Gastrocnemius medialis (tissue), 4 donors: Measurements from ENCODE around the gene SPDYC. TPM values are rescaled to one million over a fixed set of nuclear protein-coding genes. Genes with fewer than 3 reads are reported as not detected.

Experiments
- ATAC-seq, 2 donors: fragments of 150-250 bp; one replicate each; pipeline ENCODE4 v1.9.1; 2016
- DNase-seq, 2 donors: peaks; one replicate each; pipeline ENCODE4 v3.0.0-alpha.2; 2019
- H3K27ac ChIP-seq, 4 donors: fragments of 200-600 bp; sonication (generic); 1 replicate in 1 of 4; 2 replicates in 3 of 4; pipeline ENCODE4 v1.5.1; 2016 to 2018; ENCODE audit warnings: mild to moderate bottlenecking in 2 of 4, moderate library complexity in 1 of 4
- H3K27me3 ChIP-seq, 3 donors: fragments of 200-600 bp; sonication (generic) in 2 of 3; 1 replicate in 1 of 3; 2 replicates in 2 of 3; pipeline versions ENCODE4 v1.5.1 to v1.6.0; 2016 to 2019; ENCODE audit warnings: mild to moderate bottlenecking in 1 of 3, moderate library complexity in 1 of 3
- H3K36me3 ChIP-seq, 2 donors: fragments of 200-600 bp; sonication (generic) in 1 of 2; one replicate each; pipeline ENCODE4 v1.5.1; 2017 to 2018
- H3K4me1 ChIP-seq, 2 donors: fragments of 200-600 bp; sonication (generic) in 1 of 2; one replicate each; pipeline ENCODE4 v1.5.1; 2016 to 2017; ENCODE audit warnings: mild to moderate bottlenecking in 2 of 2
- H3K4me3 ChIP-seq, 4 donors: fragments of 200-600 bp; sonication (generic) in 3 of 4; 1 replicate in 1 of 4; 2 replicates in 3 of 4; pipeline ENCODE4 v1.5.1; 2016 to 2019; ENCODE audit warnings: mild to moderate bottlenecking in 2 of 4
- H3K9me3 ChIP-seq, 3 donors: fragments of 200-600 bp; sonication (generic) in 2 of 3; 1 replicate in 1 of 3; 2 replicates in 2 of 3; pipeline ENCODE4 v1.5.1; 2016 to 2019
- CTCF ChIP-seq, 5 experiments: fragments of 450-650 bp in 3 of 5; fragments of 200-600 bp in 2 of 5; sonication (generic) in 2 of 5; IDR thresholded peaks in 4 of 5; conservative IDR thresholded peaks in 1 of 5; 1 replicate in 4 of 5; 2 replicates in 1 of 5; pipeline ENCODE4 v1.5.1; 2016 to 2019; ENCODE audit warnings: antibody characterized with exemption in 5 of 5, mild to moderate bottlenecking in 3 of 5, moderate library complexity in 3 of 5
- POLR2A ChIP-seq, 2 donors: fragments of 450-650 bp; IDR thresholded peaks; one replicate each; pipeline ENCODE4 v1.6.1; 2017; ENCODE audit warnings: antibody characterized with exemption in 2 of 2, mild to moderate bottlenecking in 2 of 2, moderate library complexity in 2 of 2
- in situ Hi-C, 4 donors: fragments of 200-750 bp; cut with MboI; loops; one replicate each; pipeline versions ENCODE4 v1.15.0 to v1.8.0; 2017; ENCODE audit warnings: low sequenced_read_pairs in 4 of 4
- intact Hi-C: fragments of 100-400 bp; cut with DNase I; formaldehyde crosslinking; loops from one replicate; pipeline ENCODE4 v1.15.1; 2023; ENCODE audit warnings: low total_unique reads
- total RNA-seq, 4 donors: library from RNA; depleted of rRNA; stranded (reverse); fragments of >200 nt; gene quantifications; one replicate each; pipeline versions ENCODE4 v1.1.0 to v1.2.3, GENCODE V29; 2016

The SPDYC gene
- total RNA-seq, 4 donors from 2014 or later, result not detected

- in situ Hi-C loops, result no loop called here
- TF ChIP-seq CTCF (IDR thresholded peaks at IDR 0.05 in 4 of 5, conservative IDR thresholded peaks at IDR 0.05 in 1 of 5), result no peak
- TF ChIP-seq POLR2A (IDR thresholded peaks at IDR 0.05), result no peak
- intact Hi-C loops, result no loop called here
- H3K27ac ChIP-seq, result no peak overlapping the region
- H3K4me1 ChIP-seq, result no peaks in the 10 kb centered on the region
- ATAC-seq (no peak), DNase-seq (no peak)
- H3K36me3 ChIP-seq, result no peaks in the 10 kb centered on the region
- H3K27me3 ChIP-seq, result no peaks in the 10 kb centered on the region
- H3K4me3 ChIP-seq, result no peak overlapping the region
- H3K9me3 ChIP-seq, result no peaks in the 10 kb centered on the region
Observed at GRCh38 chr11:65156926-65157325, 13.1 kb upstream of the SPDYC start.

- no peak for TF ChIP-seq POLR2A (IDR thresholded peaks at IDR 0.05)
- no peak for TF ChIP-seq CTCF (IDR thresholded peaks at IDR 0.05 in 4 of 5, conservative IDR thresholded peaks at IDR 0.05 in 1 of 5)
- in situ Hi-C loops (no loop called here), intact Hi-C loops (no loop called here)
- no peaks in the 10 kb centered on the region for H3K9me3 ChIP-seq
- no peak overlapping the region for H3K4me3 ChIP-seq
- no peaks in the 10 kb centered on the region for H3K27me3 ChIP-seq
- no peaks in the 10 kb centered on the region for H3K4me1 ChIP-seq
- no peak overlapping the region for H3K27ac ChIP-seq
- H3K36me3 ChIP-seq, result no peaks in the 10 kb centered on the region
- DNase-seq (no peak), ATAC-seq (no peak)
Observed at GRCh38 chr11:65157336-65157735, 12.7 kb upstream of the SPDYC start.

- no peaks in the 10 kb centered on the region for H3K27me3 ChIP-seq
- H3K27ac ChIP-seq, result no peak overlapping the region
- ATAC-seq, result no peak
- H3K9me3 ChIP-seq, result no peaks in the 10 kb centered on the region
- no peaks in the 10 kb centered on the region for H3K36me3 ChIP-seq
- no peak overlapping the region for H3K4me3 ChIP-seq
- in situ Hi-C loops, result no loop called here
- intact Hi-C loops, result no loop called here
- DNase-seq, result no peak
- no peaks in the 10 kb centered on the region for H3K4me1 ChIP-seq
- TF ChIP-seq CTCF (IDR thresholded peaks at IDR 0.05 in 4 of 5, conservative IDR thresholded peaks at IDR 0.05 in 1 of 5) (no peak), POLR2A (IDR thresholded peaks at IDR 0.05) (no peak)
Observed at GRCh38 chr11:65159012-65159411, 11.0 kb upstream of the SPDYC start.

GRCh38 chr11:65160643-65161042, 9.4 kb upstream of the SPDYC start:
- DNase-seq (no peak), ATAC-seq (no peak)
- in situ Hi-C loops (no loop called here), intact Hi-C loops (no loop called here)
- H3K4me3 ChIP-seq, result no peak overlapping the region
- H3K36me3 ChIP-seq, result no peaks in the 10 kb centered on the region
- TF ChIP-seq CTCF (IDR thresholded peaks at IDR 0.05 in 4 of 5, conservative IDR thresholded peaks at IDR 0.05 in 1 of 5), result no peak
- no peak for TF ChIP-seq POLR2A (IDR thresholded peaks at IDR 0.05)
- H3K27ac ChIP-seq, result no peak overlapping the region
- H3K4me1 ChIP-seq, result no peaks in the 10 kb centered on the region
- H3K9me3 ChIP-seq, result no peaks in the 10 kb centered on the region
- no peaks in the 10 kb centered on the region for H3K27me3 ChIP-seq

- H3K27me3 ChIP-seq, result no peaks in the 10 kb centered on the region
- ATAC-seq, result no peak
- in situ Hi-C loops, result no loop called here
- H3K27ac ChIP-seq, result no peak overlapping the region
- no peaks in the 10 kb centered on the region for H3K36me3 ChIP-seq
- intact Hi-C loops, result no loop called here
- no peaks in the 10 kb centered on the region for H3K4me1 ChIP-seq
- DNase-seq, result no peak
- H3K4me3 ChIP-seq, result no peak overlapping the region
- H3K9me3 ChIP-seq, result no peaks in the 10 kb centered on the region
- TF ChIP-seq POLR2A (IDR thresholded peaks at IDR 0.05) (no peak), CTCF (IDR thresholded peaks at IDR 0.05 in 4 of 5, conservative IDR thresholded peaks at IDR 0.05 in 1 of 5) (no peak)
Observed at GRCh38 chr11:65163684-65164083, 6.3 kb upstream of the SPDYC start.
